Left colon (tissue), 2 donors: ENCODE measurements around the gene NCKAP5. TPM values are rescaled to one million over a fixed set of nuclear protein-coding genes. Genes with fewer than 3 reads are reported as not detected.

Experiments used
- ATAC-seq: fragments of 200-7000 bp; cut with Tn5 transposase; one replicate; pipeline ENCODE4 v1.9.1; 2020; ENCODE audit warnings: mild to moderate bottlenecking, moderate library complexity
- DNase-seq, 2 donors: peaks; one replicate each; pipeline ENCODE4 v3.0.0-alpha.2; 2020
- intact Hi-C, 2 donors: fragments of 100-400 bp; cut with DNase I in 1 of 2; cut with micrococcal nuclease in 1 of 2; formaldehyde crosslinking; loops; one replicate each; pipeline versions ENCODE4 v1.11.2 to v1.14.0; 2022; cut with DNase I, micrococcal nuclease
- total RNA-seq, 2 donors: library from RNA; stranded (reverse); fragmentation: NEBNext Ultra II Directional; extraction: Animal tissue kit (Norgen Biotek cat#: 25700); gene quantifications; one replicate each; pipeline ENCODE4 v1.2.1, GENCODE V29; 2021
- donor health status: DM: no; HTN: no; CAD: no.
- donor health status: DM: yes; HTN: yes; CAD: no.

The NCKAP5 gene
- total RNA-seq, 2 donors from 2014 or later: 2.0 to 5.8 TPM

DNA sequence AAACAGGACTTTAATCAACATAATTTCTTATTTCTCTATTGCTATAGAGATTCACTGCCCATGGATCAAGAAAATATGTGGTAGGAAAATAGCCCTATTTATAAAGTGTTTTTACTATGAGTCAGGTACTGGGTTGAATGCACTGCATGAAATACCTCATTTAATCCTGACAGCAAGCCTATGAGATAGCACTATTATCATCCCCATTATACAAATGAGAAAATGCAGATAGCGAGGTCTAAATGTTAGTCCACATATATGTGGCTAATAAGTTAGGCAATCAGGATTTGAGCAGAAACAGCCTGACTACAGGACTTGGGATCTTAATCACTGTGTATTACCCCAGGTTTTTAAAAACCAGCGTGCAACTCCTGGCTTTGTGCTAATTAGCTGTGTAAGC is 889.8 kb downstream of the NCKAP5 start:
- intact Hi-C loops: no loop called here
- ATAC-seq: no peak
- no peak for DNase-seq

GRCh38 chr2:132677661-132678060 is 890.6 kb downstream of the NCKAP5 start:
- intact Hi-C loops: no loop called here
- ATAC-seq (no peak), DNase-seq (no peak)

DNA sequence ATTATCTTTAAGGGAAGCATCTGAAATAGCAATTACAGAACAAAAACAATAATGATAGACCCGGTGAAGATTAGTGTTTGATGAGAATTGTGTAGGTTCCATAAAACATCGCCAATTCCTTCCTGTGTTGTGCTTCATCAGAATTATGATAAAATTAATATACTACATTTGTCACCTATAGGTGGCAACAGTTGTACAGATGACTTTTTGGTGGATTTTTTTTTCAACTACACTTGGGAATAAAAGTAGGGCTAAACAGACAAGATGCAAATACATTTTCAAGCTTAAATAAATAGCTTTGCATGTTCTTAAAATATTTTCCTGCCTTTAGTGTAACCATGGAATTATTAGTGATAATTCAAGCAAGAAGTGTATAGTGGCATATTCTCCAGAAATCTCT is 891.3 kb downstream of the NCKAP5 start:
- DNase-seq (no peak), ATAC-seq (no peak)
- intact Hi-C loops: no loop called here

GRCh38 chr2:132671151-132671835 is 897.0 kb downstream of the NCKAP5 start:
- ATAC-seq (no peak), DNase-seq (no peak)
- intact Hi-C loops: no loop called here

DNA sequence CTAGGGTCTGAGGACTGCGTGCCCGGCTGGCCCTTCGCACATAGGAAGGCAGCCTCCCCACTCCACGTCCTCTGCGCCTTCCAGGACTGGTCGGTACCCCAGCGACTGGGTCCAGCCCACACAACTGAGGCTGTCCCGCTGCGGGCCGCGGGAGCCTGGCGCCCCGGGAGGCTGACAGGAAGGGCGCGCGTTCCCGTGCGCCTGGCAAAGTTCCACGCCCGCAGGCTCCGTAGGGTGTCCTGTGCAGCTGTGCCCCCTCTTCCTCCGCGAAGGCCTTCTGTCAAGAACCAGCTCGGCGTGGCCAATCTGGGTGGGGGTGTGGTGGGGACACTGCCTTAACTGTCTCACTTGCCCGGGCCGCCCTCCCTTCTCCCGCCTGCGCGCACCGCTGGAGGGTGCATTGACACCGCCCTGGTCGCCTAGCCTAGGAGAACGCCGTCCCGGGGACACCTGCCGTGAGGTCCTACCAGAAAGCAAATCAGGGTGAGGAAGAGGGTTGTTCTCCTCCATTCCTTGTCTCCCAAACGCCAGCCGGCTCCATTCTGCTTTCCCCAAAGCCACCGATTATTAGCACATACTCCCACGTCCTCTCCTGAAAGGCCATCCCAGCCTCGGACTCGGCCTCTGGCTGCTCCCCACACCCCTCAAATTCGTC is 897.6 kb downstream of the NCKAP5 start:
- ATAC-seq (peak; percentile 56), DNase-seq (peak in 1 of 2 donors; percentile 20)
- intact Hi-C loops: no loop called here

GRCh38 chr2:132669908-132670495 is 898.3 kb downstream of the NCKAP5 start, which contains the start of gene LYPD1:
TSS of gene LYPD1 (minus strand) at chr2:132670205. CDS start at chr2:132669932, 273 bp downstream.
- DNase-seq (peak in 1 of 2 donors; percentile 9), ATAC-seq (peak; percentile 64)
- intact Hi-C loops: no loop called here

DNA sequence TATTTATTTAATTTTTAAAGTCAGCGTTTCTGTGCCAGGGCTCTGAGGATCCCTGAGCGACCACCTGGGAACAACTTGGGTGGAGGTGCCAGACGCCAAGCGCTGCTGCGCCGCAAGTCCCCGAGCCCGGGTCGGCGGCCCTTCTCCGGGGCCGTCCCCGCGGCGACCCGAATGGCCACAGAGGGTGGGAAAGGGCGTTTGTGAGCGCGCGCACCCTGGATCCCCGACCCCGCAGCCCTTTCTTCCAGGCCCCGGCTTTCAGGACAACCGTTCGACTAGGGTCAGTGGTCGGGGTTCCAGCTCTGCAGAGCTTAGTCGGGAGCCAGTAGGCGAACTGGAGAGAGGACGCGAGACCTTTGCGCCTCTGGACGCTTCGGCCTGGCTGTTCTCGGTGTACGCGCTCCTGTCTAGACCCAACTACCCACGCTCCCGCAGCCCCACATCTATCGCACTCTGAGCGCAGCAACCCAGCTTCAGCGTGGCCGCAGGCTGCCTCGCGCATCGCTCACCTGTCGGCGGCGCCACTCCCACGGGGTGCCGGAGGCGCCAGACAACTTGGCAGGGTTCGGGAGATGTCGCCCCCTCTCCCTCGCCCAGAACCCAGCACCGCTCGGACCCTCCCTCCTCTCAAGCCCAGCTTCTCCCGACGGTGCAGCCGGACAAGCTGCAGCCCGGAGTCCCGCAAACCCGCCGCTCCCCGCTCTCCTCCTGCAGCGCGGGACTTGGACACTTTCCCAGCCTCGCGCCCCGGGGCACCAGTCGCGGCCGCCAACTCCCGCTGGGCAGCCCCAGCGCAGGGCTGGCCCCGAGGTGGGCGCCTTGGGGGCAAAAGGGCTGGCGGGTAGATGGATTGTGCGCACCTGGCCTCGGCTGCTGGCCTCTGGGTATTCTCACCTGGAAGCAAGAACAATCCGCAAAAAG is 899.0 kb downstream of the NCKAP5 start:
- intact Hi-C loops: no loop called here
- ATAC-seq (peak; percentile 27), DNase-seq (peak in 1 of 2 donors; percentile 8)

DNA sequence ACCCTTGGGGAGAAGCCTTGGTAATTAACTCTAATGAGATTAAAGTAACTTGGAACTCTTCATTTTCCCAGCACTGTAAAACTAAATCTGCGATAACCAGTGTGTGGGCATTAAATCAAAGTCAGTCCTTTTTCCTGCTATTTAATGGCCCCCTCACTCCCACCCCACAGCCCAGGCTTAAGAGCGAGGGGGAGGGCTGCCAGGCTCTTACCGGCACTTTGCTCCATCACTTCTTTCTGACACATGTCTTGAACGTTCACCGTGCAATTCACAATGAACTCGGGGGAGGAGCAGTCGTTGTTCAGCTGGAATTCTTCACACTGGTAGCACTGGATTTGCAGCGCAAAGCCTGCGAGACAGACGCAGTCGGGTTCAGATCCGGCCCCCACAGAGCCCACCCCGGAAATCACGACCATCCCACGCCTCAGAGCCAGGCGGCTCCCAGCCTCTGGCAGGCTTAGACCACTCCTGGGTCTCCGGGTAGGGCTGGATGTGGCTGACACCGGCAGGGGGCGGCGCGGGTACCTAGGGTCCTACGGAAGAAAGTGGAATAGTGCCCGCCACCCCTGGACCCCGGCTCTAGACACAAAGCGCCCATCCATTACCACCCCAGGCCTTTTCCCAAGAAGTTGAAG is 900.0 kb downstream of the NCKAP5 start:
- ATAC-seq (no peak), DNase-seq (no peak)
- intact Hi-C loops: no loop called here

DNA sequence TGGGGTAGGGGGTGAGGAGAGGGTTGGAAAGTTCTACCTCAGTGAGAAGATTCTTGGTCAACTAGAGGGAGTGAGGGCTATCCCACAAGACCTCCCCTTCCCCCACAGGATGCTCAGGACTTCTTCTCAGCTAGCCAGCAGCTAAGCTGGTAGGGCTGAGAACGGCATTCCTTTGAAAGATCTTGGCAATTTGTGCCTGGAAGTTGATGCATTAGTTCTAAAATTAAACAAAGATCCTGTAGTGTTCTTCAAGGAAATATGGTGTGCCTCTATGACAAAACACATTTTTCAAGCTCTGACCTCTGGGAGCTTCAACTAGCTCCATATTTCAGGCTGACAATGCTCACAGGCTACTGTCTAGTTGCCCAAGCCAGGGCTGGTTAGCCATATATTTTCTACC is 900.6 kb downstream of the NCKAP5 start:
- no peak for ATAC-seq
- DNase-seq: no peak
- intact Hi-C loops: no loop called here

DNA sequence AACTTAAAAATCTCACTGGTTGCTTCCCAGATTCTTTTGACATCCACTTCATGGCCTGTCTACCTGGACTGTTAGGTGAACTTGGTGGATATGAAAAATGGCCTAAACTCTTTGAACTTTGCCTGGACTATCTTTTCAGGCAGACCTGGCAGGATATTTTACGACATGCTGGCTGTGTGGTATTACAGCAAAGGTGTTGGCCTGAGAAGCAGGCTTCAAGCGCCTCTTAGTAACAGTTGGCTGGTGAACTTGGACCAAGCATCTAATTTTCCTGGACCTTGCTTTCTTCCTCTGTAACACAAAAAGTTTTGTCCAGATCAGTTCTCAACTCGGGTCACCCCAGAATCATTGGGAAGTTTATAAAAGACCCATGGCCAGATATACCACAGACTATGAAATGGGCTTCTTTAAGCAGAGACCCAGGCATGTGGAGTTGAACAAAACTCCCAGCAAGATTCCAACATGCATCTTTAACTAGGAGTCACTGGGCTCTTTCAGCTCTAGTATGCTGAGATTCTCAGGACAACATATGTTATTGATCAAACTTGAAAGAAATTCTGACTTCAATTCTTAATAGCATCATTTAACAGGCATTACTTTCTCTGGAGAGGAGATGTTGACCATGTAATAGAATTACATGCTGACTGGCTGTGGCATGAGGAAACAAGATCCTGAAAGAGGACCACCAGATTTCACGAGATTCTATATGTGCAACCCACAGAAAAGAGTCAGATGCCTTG is 902.7 kb downstream of the NCKAP5 start:
- intact Hi-C loops: no loop called here
- DNase-seq (no peak), ATAC-seq (no peak)

DNA sequence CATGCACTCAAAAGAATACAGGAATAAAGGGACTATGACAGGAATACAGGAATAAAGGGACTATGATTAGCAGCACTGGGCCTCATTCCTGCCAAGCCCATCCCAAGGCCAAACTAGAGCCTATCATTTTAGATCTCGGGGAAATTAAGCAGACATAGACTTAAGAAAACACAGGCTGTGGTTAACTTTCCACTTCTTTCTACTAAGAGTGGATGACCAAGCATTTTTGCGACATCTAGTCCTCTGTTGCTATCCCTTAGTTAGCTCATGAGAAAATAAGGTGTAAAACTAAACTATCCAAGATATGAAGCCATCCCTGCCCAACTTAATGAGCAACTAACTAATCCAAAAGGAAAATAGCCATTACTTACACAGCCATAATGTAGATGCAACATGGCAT is 904.2 kb downstream of the NCKAP5 start:
- intact Hi-C loops: no loop called here
- DNase-seq (no peak), ATAC-seq (no peak)

- intact Hi-C loops: no loop called here
- DNase-seq (no peak), ATAC-seq (no peak)
Measured at GRCh38 chr2:132662732-132663131, 905.5 kb downstream of the NCKAP5 start.

- DNase-seq: no peak
- intact Hi-C loops: no loop called here
- ATAC-seq: no peak
Measured at GRCh38 chr2:132659331-132659730, 908.9 kb downstream of the NCKAP5 start.

GRCh38 chr2:132656266-132656975 is 911.8 kb downstream of the NCKAP5 start:
- DNase-seq (no peak), ATAC-seq (no peak)
- intact Hi-C loops: no loop called here

- DNase-seq: no peak
- intact Hi-C loops: no loop called here
- ATAC-seq: no peak
Measured at GRCh38 chr2:132654968-132655367, 913.3 kb downstream of the NCKAP5 start.

DNA sequence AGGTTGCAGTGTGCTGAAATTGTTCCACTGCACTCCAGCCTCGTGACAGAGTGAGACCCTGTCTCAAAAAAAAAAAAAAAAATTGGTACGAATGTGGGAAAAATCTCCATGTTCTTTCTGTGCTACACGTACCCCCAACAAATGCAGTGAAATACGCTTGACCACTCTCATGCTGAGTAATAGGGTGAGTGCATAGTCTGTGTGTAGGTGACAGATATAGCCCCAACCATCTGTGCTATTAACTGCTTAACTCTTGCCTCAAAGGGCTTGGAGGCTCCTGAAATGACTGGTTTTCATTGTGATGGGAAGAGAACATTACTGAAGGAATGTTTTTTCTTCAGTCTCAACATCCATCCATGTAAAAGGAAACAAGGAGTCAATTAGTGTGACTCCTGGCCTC is 913.9 kb downstream of the NCKAP5 start:
- no peak for ATAC-seq
- intact Hi-C loops: no loop called here
- no peak for DNase-seq

DNA sequence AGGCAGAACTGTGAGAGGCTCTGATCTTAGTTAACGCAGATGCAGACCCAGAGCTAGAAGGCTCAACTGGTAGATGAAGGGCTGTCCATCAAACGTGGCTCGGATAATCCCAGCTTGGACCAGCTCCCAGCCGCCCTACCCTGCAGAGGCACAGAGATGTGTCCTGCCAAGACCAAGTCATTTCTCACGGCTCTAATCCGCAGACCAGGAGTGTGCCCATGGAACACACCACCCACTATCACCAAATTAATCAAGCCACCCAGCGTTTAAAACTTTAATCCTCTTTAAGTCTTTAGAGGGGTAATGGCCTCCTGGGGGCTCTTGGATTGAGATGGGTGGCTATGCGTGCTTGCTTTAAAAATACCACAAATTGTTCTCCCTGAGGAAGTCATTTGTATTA is 915.8 kb downstream of the NCKAP5 start:
- intact Hi-C loops: no loop called here
- DNase-seq: no peak
- no peak for ATAC-seq
